NB4 (cell line): Measurements from ENCODE around the gene ZNF425.
"Not testable (repeated sequence)": the region's sequence is repeated elsewhere in the genome, so short reads cannot be mapped to it uniquely, and the experiment has no call there.

Experiments used
- DNase-seq: peaks from one replicate; pipeline ENCODE4 v3.0.0; 2010; ENCODE audit warnings: low read depth
- H3K4me3 ChIP-seq: one replicate; pipeline ENCODE4 v1.5.1; 2011; ENCODE audit warnings: mild to moderate bottlenecking, low read depth, low read length, moderate library complexity
- CTCF ChIP-seq: IDR thresholded peaks from one replicate; pipeline ENCODE4 v1.5.1; 2012; ENCODE audit warnings: low read depth, low read length
- MAX ChIP-seq: IDR thresholded peaks from 2 replicates; pipeline ENCODE4 v1.6.1; 2011; ENCODE audit warnings: low read depth, low read length
- MYC ChIP-seq: IDR thresholded peaks from 2 replicates; pipeline ENCODE4 v1.6.1; 2011; ENCODE audit warnings: low read depth, low read length
- POLR2A ChIP-seq: IDR thresholded peaks from 2 replicates; pipeline ENCODE4 v1.6.1; 2011; ENCODE audit warnings: mild to moderate bottlenecking; ENCODE audit not compliant: insufficient read length; ENCODE audit errors: extremely low read depth

ZNF425 gene

GRCh38 chr7:149147752-149148653, 21.9 kb upstream of the ZNF425 start:
- H3K4me3 ChIP-seq, result peak overlapping the region; percentile 90
- TF ChIP-seq MYC (no peak), MAX (peak; percentile 1; the same call in 1 of the 2 replicates), POLR2A (no peak), CTCF (no peak)
- DNase-seq, result peak; percentile 74

GRCh38 chr7:149147072-149147751, 21.1 kb upstream of the ZNF425 start, which contains the start of gene ZNF398:
TSS of gene ZNF398 (plus strand) at chr7:149147453. CDS start at chr7:149147743, 290 bp downstream.
- TF ChIP-seq MYC (peak; percentile 6; the same call in 1 of the 2 replicates), MAX (peak; percentile 72; the same call in 1 of the 2 replicates), CTCF (no peak), POLR2A (peak; percentile 73)
- peak; percentile 91 for DNase-seq
- H3K4me3 ChIP-seq, result peak within 1 kb of the TSS; percentile 90

- peak; percentile 28 for DNase-seq
- peak overlapping the region; percentile 87 for H3K4me3 ChIP-seq
- TF ChIP-seq MYC, result no peak
Observed at GRCh38 chr7:149145031-149145845, 19.1 kb upstream of the ZNF425 start.

GRCh38 chr7:149144436-149144922, 18.4 kb upstream of the ZNF425 start:
- DNase-seq, H3K4me3 ChIP-seq: not testable (repeated sequence)

- H3K4me3 ChIP-seq, result no peak overlapping the region
- no peak for TF ChIP-seq MYC
- no peak for TF ChIP-seq POLR2A
- no peak for TF ChIP-seq MAX
- DNase-seq, result no peak
Observed at GRCh38 chr7:149141893-149142292, 15.8 kb upstream of the ZNF425 start.

GRCh38 chr7:149140831-149141230, 14.7 kb upstream of the ZNF425 start:
- H3K4me3 ChIP-seq, result no peak overlapping the region
- peak; percentile 77 for DNase-seq
- no peak for TF ChIP-seq MAX
- TF ChIP-seq MYC, result no peak
- no peak for TF ChIP-seq CTCF
- no peak for TF ChIP-seq POLR2A

- TF ChIP-seq MYC (no peak), MAX (no peak), CTCF (no peak), POLR2A (no peak)
- no peak overlapping the region for H3K4me3 ChIP-seq
- DNase-seq, result no peak
Observed at GRCh38 chr7:149136118-149136517, 10.0 kb upstream of the ZNF425 start.
